ENCODE results near the gene IRF3.
A peak's percentile ranks its signal among the peaks of the same experiment; 100 is the strongest.

IRF3 gene, protein sequence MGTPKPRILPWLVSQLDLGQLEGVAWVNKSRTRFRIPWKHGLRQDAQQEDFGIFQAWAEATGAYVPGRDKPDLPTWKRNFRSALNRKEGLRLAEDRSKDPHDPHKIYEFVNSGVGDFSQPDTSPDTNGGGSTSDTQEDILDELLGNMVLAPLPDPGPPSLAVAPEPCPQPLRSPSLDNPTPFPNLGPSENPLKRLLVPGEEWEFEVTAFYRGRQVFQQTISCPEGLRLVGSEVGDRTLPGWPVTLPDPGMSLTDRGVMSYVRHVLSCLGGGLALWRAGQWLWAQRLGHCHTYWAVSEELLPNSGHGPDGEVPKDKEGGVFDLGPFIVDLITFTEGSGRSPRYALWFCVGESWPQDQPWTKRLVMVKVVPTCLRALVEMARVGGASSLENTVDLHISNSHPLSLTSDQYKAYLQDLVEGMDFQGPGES

GRCh38 chr19:49665351-49666119 lies at the start of gene IRF3, which contains the start of gene BCL2L12:
Gene IRF3, minus strand, starts transcription at chr19:49665857. Its CDS starts 1,019 bp downstream, at chr19:49664838.
Gene BCL2L12, plus strand, starts transcription at chr19:49665933. Its CDS starts 760 bp downstream, at chr19:49666693.
- peak; percentile 94 for DNase-seq (ENCODE audit: low spot score)

- no peak for DNase-seq (ENCODE audit: low spot score)
Observed at GRCh38 chr19:49713236-49713845, 47.7 kb upstream of the IRF3 start.

GRCh38 chr19:49712397-49712859 lies 46.8 kb upstream of the IRF3 start:
- no peak for DNase-seq (ENCODE audit: low spot score)

DNA sequence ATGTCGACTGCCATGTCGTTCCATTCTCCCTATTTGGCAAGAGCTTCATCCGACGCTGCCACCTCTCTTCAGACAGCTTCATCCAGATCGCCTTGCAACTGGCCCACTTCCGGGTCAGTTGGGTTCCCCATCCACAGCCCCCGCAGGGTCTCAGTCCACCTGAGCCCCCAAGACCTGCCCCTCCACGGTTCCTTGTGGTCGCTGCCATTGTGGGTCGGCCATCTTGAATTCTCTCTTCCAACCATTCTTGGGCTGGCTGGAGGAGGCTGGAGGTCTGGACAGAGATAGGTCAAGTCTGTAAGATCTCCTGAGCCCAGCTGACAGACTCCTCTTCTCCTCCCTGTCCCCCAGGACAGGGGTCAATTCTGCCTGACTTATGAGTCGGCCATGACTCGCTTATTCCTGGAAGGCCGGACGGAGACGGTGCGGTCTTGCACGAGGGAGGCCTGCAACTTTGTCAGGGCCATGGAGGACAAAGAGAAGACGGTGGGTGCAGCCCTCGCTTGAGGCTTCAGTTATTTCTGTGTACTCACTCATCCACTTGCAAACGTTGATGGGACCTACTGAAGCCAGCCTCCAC lies 44.8 kb upstream of the IRF3 start:
- no peak for DNase-seq (ENCODE audit: low spot score)

- DNase-seq (ENCODE audit: low spot score), result no peak
Observed at GRCh38 chr19:49705919-49706318, 40.3 kb upstream of the IRF3 start.

DNA sequence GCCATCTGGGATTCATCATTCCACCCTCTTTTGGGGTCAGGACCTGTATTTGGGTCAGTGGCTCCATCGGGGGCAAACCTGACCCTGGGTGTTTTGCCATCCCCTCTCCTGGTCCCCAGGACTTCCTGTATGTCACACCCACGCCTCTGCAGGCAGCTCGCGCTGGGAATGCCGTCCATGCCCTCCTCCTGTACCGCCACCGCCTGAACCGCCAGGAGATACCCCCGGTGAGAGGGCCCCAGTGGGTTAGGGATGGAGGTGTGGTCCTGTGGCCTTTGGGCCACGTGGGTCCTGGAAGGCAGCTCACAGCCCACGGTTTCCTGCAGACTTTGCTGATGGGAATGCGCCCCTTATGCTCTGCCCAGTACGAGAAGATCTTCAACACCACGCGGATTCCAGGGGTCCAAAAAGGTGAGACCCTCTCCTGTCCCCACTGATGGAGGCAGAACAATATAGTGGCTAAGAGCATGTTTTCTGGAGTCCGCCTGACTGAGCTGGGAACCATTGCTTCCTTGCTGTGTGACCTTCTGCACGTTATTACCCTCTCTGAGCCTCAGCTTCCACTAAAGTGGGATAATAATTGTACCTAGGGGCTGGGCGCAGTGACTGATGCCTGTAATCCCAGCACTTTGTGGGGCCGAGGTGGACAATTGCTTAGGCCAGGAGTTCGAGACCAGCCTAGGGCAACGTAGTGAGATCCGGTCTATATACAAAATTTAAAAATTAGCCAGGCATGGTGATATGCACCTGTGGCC lies 39.4 kb upstream of the IRF3 start:
- no peak for DNase-seq (ENCODE audit: low spot score)

GRCh38 chr19:49701271-49701786 lies 35.7 kb upstream of the IRF3 start:
- no peak for DNase-seq (ENCODE audit: low spot score)

- no peak for DNase-seq (ENCODE audit: low spot score)
Observed at GRCh38 chr19:49700563-49700962, 34.9 kb upstream of the IRF3 start.

DNA sequence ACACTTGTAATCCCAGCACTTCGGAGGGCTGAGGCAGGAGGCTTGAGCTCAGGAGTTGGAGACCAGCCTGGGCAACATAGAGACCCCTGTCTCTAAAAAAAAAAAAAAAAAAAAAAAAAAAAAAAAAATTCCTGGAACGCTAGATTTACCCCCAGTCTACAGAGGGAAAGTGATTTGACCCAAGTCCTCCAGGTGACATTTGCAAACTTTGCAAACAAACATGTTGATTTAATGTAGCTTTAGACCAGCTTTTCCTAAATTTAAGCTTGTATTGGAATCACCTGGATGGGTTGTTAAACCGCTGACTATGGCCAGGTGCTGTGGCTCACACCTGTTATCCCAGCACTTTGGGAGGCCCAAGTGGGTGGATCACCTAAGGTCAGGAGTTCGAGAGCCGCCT lies 33.7 kb upstream of the IRF3 start:
- DNase-seq (ENCODE audit: low spot score), result no peak

DNA sequence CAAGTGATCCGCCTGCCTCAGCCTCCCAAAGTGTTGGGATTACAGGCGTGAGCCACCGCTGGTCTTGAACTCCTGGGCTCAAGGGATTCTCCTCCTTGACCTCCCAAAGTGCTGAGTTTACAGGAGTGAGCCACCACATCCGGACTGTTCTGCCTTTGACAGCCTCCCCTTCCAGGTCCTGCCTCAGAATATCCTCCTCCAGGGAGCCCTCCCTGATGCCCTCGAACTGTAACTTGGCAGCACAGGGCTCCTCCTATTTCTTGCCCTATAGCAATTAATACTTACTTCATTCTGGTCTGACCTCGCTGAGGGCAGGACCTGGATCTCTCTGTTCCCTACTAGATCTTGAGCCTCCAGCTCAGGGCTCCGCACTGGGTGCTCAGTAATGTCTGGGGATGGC lies 31.2 kb upstream of the IRF3 start:
- DNase-seq (ENCODE audit: low spot score), result no peak

DNA sequence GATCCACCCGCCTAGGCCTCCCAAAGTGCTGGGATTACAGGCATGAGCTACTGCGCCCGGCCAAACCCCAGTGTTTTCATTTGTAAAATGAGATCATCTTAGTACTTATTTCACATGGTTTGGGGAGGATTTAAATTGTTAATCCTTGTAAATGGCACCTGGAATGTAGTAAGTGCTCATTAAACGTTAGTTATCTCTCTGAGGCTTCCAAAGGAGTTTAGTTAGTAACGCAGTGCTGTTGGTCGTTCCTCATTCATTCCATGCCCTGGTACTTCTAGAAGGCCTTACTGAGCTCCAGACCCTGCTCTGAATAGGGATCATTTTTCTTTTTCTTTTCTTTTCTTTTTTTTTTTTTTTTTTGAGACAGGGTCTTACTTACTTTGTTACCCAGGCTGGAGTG lies 30.5 kb upstream of the IRF3 start:
- no peak for DNase-seq (ENCODE audit: low spot score)

DNA sequence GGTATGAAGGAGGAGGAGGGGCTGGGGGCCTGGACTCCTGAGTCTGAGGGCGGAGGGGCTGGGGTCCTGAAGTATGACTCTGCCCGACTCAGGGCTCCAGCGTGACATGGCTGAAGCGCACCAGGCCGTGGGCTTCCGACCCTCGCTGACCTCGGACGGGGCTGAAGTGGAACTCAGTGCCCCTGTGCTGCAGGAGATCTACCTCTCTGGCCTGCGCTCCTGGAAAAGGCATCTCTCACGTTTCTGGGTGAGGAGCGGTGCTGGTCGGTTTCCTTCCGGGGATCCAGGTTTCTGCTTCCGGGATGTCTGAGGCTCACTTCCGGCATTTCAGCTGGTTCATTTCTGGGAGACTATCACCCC lies 26.5 kb upstream of the IRF3 start:
- DNase-seq (ENCODE audit: low spot score), result no peak

DNA sequence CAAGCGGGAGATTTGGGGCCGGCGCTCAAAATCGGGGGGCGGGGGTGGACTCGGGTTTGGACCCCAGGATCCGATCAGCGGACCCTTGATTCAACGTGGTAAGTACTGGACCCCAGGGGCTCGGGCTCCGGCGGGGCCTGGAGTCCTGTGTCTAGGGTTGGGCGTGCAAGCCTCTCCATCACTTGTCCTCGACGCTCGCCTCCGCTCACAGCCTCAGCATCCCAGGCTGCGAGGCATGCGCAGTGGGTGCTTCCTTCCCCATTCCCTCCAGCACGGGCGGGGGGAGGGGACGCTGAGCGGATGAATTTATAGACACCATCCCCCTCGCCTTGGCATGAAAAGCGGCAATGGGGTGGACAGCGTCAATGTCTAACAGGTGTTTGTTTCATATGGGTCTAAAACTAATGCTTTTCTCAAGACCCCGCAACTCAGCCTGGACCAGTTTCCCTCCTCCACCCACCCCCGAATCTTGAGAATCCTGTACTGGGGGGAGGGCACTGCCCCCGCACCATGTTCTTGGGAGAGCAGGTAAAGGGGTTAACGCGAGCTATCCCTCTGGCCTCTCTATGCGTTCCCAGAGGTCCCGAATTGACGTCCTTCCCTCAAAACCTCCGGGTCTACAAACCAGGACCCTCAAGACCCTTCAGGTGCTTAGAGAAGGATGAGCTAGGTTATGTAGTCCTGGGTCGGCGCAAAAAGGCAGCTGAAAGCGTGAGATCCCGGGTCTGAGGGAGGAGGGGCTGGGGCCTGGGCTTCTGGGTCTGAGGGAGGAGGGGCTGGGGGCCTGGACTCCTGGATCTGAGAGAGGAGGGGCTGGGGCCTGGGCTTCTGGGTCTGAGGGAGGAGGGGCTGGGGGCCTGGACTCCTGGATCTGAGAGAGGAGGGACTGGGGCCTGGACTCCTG lies 25.8 kb upstream of the IRF3 start:
- DNase-seq (ENCODE audit: low spot score), result peak; percentile 89

DNA sequence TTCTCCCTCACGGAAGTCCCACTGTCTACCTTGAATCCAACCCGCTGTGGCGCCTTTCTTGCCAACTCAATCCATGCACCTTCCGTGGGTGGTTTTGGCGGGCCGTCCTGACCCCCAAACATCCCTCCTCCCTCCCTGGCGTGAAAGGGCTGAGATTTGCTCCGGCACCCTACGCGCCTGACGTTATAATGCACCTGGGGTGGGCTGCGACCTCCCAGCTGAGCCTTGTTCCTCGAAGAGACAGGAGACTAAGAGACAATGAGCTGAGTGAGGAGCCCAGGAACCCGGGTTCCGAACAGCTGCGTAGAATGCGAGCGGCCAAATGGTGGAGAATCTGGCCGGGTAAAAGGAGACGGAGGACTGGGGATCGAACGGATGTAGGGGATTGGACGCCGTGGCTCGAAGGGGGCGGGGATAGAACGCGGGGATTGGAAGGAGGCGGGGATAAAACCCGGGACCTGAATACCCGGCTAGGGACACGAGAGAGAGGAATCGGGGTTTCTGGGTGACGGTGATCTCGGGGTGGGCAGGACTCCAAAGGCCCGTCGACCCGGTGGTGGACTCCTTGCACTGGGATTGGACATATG lies 25.1 kb upstream of the IRF3 start, which contains the start of gene CPT1C:
CPT1C (plus strand) TSS at position 461 of the 587 bp plus-strand sequence. CDS start 1,137 bp downstream, outside the sequence.
- peak; percentile 93 for DNase-seq (ENCODE audit: low spot score)

DNA sequence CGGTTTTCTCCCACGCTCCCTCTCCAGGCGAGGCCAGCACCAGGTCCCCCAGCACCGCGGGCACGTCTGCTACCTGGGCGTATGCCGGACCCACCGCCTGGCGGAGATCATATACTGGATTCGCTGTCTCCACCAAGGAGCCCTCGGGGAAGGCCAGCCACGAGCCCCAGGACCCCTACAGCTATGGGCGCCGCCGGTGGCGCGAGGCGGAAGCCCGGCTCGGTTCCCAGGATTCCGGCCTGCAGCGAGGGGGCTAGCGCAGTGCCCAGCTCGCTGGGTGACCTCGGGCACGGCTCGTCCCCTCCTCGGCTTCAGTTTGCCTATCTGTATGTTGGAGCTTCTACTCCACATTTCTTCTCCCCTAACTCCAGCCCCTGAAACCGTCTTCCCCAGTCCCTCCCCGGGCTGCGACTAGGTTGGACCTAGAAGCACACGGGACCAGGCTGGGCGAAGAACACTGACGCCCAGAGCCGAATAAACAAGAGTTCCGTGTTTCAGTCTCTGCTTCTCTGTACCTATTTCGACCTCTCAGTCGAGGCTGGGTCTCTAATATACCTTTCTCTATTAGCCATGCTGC lies 24.5 kb upstream of the IRF3 start:
- DNase-seq (ENCODE audit: low spot score), result no peak

GRCh38 chr19:49689133-49690078 lies 23.7 kb upstream of the IRF3 start, which contains the start of gene ADM5:
Gene ADM5, plus strand, starts transcription at chr19:49689594. Its CDS starts 244 bp downstream, at chr19:49689838.
- peak; percentile 58 for DNase-seq (ENCODE audit: low spot score)

DNA sequence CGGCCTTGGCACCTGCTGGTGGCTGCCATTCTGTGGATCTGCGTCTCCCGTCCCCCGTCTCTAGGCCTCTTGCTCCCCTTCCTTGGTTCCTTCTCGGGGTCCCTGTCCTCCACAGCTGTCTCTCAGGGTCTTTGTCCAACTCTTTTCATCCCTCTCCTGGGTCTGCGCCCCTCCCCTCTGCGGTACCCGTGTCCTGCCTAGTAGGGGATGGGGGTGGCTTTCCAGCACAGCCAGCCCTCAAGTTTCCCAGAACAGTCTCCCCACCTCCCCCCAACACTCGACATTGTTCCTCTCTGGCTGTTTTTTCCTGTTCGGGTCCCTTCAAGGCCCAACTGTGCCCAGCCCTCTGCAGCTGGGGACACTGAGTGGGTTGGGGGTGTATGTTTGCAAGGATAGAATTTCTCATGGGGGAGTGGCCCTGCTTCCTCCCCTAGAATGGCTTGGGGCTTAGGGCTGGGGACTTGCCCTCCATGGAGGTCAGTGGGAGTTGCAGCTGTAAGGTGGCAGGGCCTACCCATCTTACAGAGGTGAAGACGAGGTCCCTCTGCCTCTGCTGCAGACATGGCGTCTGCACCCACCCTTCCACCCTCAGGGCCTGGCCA lies 23.0 kb upstream of the IRF3 start:
- DNase-seq (ENCODE audit: low spot score), result no peak
